RWPE2 (cell line): Measurements from ENCODE around the gene HOXA7.
A peak's percentile ranks its signal among the peaks of the same experiment; 100 is the strongest.

Experiments
- ATAC-seq: fragments of 200-7000 bp; cut with Tn5 transposase; 3 replicates; pipeline ENCODE4 v1.9.1; 2021; ENCODE audit warnings: low read depth
- DNase-seq: peaks from one replicate; pipeline ENCODE4 v3.0.0-alpha.2; 2020; ENCODE audit warnings: low spot score
- H3K27ac ChIP-seq: fragments of 450-650 bp; 2 replicates; pipeline ENCODE4 v1.5.1; 2017; ENCODE audit warnings: mild to moderate bottlenecking; ENCODE audit not compliant: poor library complexity, severe bottlenecking
- H3K27me3 ChIP-seq: fragments of 250-450 bp; sonication (Bioruptor Pico); 2 replicates; pipeline ENCODE4 v1.5.1; 2021; ENCODE audit warnings: mild to moderate bottlenecking, moderate library complexity; ENCODE audit not compliant: insufficient read depth, poor library complexity, severe bottlenecking
- H3K36me3 ChIP-seq: fragments of 250-450 bp; sonication (Bioruptor Pico); 2 replicates; pipeline ENCODE4 v1.5.1; 2020; ENCODE audit warnings: low read depth, mild to moderate bottlenecking, moderate library complexity
- H3K4me1 ChIP-seq: fragments of 250-450 bp; sonication (Bioruptor Pico); 2 replicates; pipeline ENCODE4 v1.5.1; 2021; ENCODE audit warnings: mild to moderate bottlenecking, moderate library complexity; ENCODE audit not compliant: insufficient read depth, poor library complexity, severe bottlenecking
- H3K4me3 ChIP-seq: fragments of 250-450 bp; sonication (Bioruptor Pico); 2 replicates; pipeline ENCODE4 v1.5.1; 2021; ENCODE audit warnings: mild to moderate bottlenecking, moderate library complexity; ENCODE audit not compliant: severe bottlenecking
- H3K9me3 ChIP-seq: fragments of 250-450 bp; sonication (Bioruptor Pico); 2 replicates; pipeline ENCODE4 v1.5.1; 2021; ENCODE audit warnings: mild to moderate bottlenecking, moderate library complexity; ENCODE audit not compliant: severe bottlenecking
- TF ChIP-seq, protein P1 (sequence below): fragments of 450-650 bp; IDR thresholded peaks from one replicate; pipeline ENCODE4 v1.5.1; 2017; ENCODE audit warnings: mild to moderate bottlenecking, moderate library complexity; ENCODE audit not compliant: poor library complexity, severe bottlenecking

Gene HOXA7

DNA sequence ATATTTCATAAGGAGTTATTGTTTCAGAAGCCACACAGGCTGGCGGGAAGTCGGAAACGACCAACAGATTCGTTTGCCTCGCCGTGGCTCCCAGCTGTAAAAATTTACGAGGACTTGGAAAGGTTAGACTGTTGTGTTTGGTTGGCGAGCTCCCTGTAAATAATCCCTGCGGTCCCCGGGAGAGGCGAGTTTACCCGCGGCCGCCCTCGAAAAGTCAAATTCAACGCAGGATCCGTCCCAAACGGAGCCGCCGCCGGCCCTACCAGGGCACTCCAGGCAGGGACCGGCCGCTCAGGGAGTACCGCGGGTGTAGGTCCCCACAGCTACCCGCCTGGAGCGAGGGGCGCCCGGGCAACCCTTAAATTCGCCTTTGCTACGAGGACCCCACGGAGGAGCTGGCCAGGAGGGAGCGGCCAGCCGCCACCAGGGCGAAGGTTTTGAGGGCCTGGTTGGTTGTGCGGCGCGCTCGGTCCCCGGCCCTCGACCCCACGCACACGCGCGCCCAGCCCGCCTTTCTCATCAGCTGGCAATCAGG lies 9.6 kb upstream of the HOXA7 start:
- DNase-seq, result no peak
- peaks cover 25% of the 10 kb centered on the region for H3K36me3 ChIP-seq
- H3K4me1 ChIP-seq, result peaks cover 5% of the 10 kb centered on the region
- ATAC-seq, result no peak
- TF ChIP-seq, protein P1, sequence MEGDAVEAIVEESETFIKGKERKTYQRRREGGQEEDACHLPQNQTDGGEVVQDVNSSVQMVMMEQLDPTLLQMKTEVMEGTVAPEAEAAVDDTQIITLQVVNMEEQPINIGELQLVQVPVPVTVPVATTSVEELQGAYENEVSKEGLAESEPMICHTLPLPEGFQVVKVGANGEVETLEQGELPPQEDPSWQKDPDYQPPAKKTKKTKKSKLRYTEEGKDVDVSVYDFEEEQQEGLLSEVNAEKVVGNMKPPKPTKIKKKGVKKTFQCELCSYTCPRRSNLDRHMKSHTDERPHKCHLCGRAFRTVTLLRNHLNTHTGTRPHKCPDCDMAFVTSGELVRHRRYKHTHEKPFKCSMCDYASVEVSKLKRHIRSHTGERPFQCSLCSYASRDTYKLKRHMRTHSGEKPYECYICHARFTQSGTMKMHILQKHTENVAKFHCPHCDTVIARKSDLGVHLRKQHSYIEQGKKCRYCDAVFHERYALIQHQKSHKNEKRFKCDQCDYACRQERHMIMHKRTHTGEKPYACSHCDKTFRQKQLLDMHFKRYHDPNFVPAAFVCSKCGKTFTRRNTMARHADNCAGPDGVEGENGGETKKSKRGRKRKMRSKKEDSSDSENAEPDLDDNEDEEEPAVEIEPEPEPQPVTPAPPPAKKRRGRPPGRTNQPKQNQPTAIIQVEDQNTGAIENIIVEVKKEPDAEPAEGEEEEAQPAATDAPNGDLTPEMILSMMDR, result no peak
- H3K27me3 ChIP-seq, result no peaks in the 10 kb centered on the region
- peak overlapping the region; percentile 93 for H3K27ac ChIP-seq
- H3K9me3 ChIP-seq, result no peaks in the 10 kb centered on the region
- peak overlapping the region; percentile 54 for H3K4me3 ChIP-seq

DNA sequence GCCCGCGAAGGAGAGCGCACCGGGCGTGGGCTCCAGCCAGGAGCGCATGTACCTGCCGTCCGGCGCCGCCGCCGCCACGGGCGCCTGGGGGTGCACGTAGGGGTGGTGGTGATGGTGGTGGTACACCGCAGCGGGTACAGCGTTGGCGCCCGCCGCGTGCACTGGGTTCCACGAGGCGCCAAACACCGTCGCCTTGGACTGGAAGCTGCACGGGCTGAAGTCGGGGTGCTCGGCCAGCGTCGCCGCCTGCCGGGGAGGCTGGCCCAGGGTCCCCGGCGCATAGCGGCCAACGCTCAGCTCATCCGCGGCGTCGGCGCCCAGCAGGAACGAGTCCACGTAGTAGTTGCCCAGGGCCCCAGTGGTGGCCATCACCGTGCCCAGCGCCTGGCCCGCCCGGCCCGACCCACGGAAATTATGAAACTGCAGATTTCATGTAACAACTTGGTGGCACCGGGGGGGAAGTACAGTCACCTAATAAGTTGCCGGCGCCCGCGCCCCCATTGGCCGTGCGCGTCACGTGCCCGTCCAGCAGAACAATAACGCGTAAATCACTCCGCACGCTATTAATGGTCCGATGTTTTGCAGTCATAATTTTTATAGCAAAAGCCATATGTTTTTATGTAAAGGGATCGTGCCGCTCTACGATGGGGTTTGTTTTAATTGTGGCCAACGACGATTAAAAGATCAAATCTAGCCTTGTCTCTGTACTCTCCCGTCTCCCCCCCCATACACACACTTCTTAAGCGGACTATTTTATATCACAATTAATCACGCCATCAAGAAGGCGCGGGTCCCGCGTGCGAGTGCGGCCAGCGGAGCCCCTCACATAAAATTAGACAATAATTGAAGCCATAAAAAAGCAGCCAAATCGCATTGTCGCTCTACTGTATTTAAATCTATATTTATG lies 8.9 kb upstream of the HOXA7 start, which contains the start of gene HOXA9:
TSS of gene HOXA9 (minus strand) at position 449 of the 907 bp plus-strand sequence. CDS start at position 369, 80 bp downstream.
- peak within 1 kb of the TSS; percentile 54 for H3K4me3 ChIP-seq
- H3K4me1 ChIP-seq, result peaks cover 5% of the 10 kb centered on the region
- TF ChIP-seq, protein P1, result no peak
- H3K27ac ChIP-seq, result peak within 1 kb of the TSS; percentile 93
- ATAC-seq, result peak; percentile 1; the same call in 1 of the 3 replicates
- H3K36me3 ChIP-seq, result peaks cover 18% of the 10 kb centered on the region
- H3K27me3 ChIP-seq, result no peaks in the 10 kb centered on the region
- H3K9me3 ChIP-seq, result no peaks in the 10 kb centered on the region
- peak; percentile 93 for DNase-seq

DNA sequence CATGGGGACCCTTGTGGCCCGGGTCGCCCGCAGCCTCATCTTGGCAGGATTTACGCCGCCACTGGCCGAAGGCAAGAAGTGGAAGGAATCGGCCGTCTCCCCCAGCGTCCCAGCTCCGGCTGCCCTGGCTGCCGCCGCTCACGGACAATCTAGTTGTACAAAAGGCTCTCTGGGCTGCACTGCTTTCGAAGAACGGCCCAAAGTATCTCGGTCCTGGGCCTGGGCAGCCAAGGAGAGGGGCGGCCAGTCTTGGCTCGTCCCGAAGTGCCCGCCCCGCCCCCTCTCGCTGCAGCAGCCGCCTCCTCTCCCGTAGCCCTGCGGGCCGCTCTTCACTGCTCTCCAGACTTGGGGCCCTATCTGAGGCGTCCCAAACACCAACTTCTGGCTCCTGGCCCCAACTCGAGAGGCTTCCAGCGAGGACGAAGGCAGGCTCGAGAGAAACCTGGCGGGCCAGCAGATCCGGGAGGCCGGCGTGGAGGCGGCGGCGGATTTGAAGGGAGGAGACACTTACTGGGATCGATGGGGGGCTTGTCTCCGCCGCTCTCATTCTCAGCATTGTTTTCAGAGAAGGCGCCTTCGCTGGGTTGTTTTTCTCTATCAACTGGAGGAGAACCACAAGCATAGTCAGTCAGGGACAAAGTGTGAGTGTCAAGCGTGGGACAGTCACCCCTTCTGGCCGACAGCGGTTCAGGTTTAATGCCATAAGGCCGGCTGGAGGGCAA lies 8.1 kb upstream of the HOXA7 start:
- TF ChIP-seq, protein P1, result no peak
- peak overlapping the region; percentile 54 for H3K4me3 ChIP-seq
- DNase-seq (no peak), ATAC-seq (no peak)
- H3K36me3 ChIP-seq, result peaks cover 18% of the 10 kb centered on the region
- peaks cover 9% of the 10 kb centered on the region for H3K4me1 ChIP-seq
- H3K9me3 ChIP-seq, result no peaks in the 10 kb centered on the region
- no peaks in the 10 kb centered on the region for H3K27me3 ChIP-seq
- peak overlapping the region; percentile 93 for H3K27ac ChIP-seq

DNA sequence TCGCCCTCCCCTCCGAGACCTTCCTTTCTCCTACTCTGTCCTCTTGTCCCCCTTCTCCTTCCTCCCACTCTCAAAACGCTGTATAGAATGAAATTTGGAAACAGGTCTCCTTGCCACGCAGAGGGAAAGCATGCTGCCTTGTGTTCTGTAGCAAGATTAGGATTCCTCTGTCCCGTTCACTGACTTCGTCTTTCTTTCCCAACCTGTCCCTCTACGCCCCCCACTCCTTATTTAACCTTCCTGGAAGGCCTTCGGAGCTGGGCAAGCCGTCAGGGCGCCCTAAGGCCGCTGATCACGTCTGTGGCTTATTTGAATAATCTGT lies 7.5 kb upstream of the HOXA7 start:
- peaks cover 18% of the 10 kb centered on the region for H3K36me3 ChIP-seq
- no peak for DNase-seq
- peak overlapping the region; percentile 54 for H3K4me3 ChIP-seq
- no peaks in the 10 kb centered on the region for H3K9me3 ChIP-seq
- no peaks in the 10 kb centered on the region for H3K27me3 ChIP-seq
- peaks cover 9% of the 10 kb centered on the region for H3K4me1 ChIP-seq
- H3K27ac ChIP-seq, result peak overlapping the region; percentile 93
- no peak for ATAC-seq
- TF ChIP-seq, protein P1, result no peak
